Mammary microvascular endothelial cell (primary cell): ENCODE measurements around the gene SLAMF8. TPM values are rescaled to one million over a fixed set of nuclear protein-coding genes. Genes with fewer than 3 reads are reported as not detected.

Source experiments
- total RNA-seq: library from RNA; depleted of rRNA; stranded (reverse); fragments of >200 nt; gene quantifications from 2 replicates; pipeline ENCODE4 v1.2.3, GENCODE V29; 2015

Gene SLAMF8
- total RNA-seq: not detected in 2 replicates

GRCh38 chr1:159826441-159827101 lies at the start of gene SLAMF8:
Gene SLAMF8, plus strand, starts transcription at chr1:159826873. Its CDS starts 26 bp downstream, at chr1:159826899.

GRCh38 chr1:159780583-159781582 lies 45.8 kb upstream of the SLAMF8 start, which contains the start of gene DUSP23:
Gene DUSP23, plus strand, starts transcription at chr1:159780962. Its CDS starts 139 bp downstream, at chr1:159781101.

GRCh38 chr1:159802111-159802510 lies 24.6 kb upstream of the SLAMF8 start, which contains the start of gene FCRL6:
Gene FCRL6, plus strand, starts transcription at chr1:159802360. Its CDS starts 65 bp downstream, at chr1:159802425.

GRCh38 chr1:159862557-159862956 lies 35.9 kb downstream of the SLAMF8 start, which contains the start of gene VSIG8:
Gene VSIG8, minus strand, starts transcription at chr1:159862657. Its CDS starts 136 bp downstream, at chr1:159862521.

Other genes with a start within 250 kb of the SLAMF8 start
- gene APCS, start 239.0 kb upstream of the SLAMF8 start, total RNA-seq: not detected in 2 replicates
- gene CRP, start 112.3 kb upstream of the SLAMF8 start, total RNA-seq: not detected in 2 replicates
- 57.1 and 72.2 TPM in 2 replicates for gene DUSP23, start 45.9 kb upstream of the SLAMF8 start, total RNA-seq
- gene FCRL6, start 24.5 kb upstream of the SLAMF8 start, total RNA-seq: not detected in 2 replicates
- gene VSIG8, start 35.8 kb downstream of the SLAMF8 start, total RNA-seq: not detected in 2 replicates
- gene CFAP45, start 73.3 kb downstream of the SLAMF8 start, total RNA-seq: 0.89 and 1.9 TPM in 2 replicates
- 869 and 920 TPM in 2 replicates for gene TAGLN2, start 98.6 kb downstream of the SLAMF8 start, total RNA-seq
- not detected in 2 replicates for gene IGSF9, start 118.7 kb downstream of the SLAMF8 start, total RNA-seq
- gene SLAMF9, start 127.4 kb downstream of the SLAMF8 start, total RNA-seq: not detected in 2 replicates
- 2.0 and 3.1 TPM in 2 replicates for gene PIGM, start 205.1 kb downstream of the SLAMF8 start, total RNA-seq
- not detected in 2 replicates for gene KCNJ10, start 243.3 kb downstream of the SLAMF8 start, total RNA-seq